WI38 (cell line): Measurements from ENCODE around the gene GPX2.

ENCODE experiments used
- H3K4me3 ChIP-seq: 2 replicates; pipeline ENCODE4 v1.5.1; 2011; ENCODE audit warnings: low read depth, mild to moderate bottlenecking, control low read depth, low read length
- TF ChIP-seq, protein P1 (sequence below): IDR thresholded peaks from 2 replicates; pipeline ENCODE4 v1.5.1; 2012; ENCODE audit warnings: low read depth, mild to moderate bottlenecking, control low read depth, low read length

Gene GPX2

DNA sequence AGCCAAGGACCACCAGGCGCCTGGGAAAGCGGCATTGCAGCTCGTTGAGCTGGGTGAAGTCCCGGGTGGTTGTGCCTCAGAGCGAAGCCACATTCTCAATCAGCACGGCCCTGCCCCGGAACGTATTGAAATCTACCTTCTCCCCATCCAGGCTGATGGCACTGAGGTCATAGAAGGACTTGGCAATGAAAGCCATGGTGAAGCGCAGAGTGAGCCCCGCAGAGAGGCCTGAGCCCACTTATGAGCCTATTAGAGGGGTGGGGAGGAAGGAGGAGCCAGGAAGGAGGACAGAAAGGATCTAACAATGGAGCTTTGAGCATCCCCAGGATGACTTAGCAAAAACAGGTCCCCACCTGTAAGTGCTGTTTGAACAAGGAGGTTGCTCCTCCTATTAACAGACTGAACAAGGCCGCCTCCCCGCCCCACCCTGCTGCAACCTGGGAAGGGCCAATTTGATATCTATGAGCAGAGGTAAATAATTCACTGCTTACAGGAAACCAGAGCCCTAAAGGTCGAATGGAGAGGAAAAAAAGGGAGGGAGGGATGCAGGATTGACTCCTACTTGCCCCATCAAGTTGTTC lies at the start of gene GPX2:
Gene GPX2 (minus strand): TSS at position 215 of the 581 bp plus-strand sequence. CDS start 19 bp downstream, at position 196.
- TF ChIP-seq, protein P1, sequence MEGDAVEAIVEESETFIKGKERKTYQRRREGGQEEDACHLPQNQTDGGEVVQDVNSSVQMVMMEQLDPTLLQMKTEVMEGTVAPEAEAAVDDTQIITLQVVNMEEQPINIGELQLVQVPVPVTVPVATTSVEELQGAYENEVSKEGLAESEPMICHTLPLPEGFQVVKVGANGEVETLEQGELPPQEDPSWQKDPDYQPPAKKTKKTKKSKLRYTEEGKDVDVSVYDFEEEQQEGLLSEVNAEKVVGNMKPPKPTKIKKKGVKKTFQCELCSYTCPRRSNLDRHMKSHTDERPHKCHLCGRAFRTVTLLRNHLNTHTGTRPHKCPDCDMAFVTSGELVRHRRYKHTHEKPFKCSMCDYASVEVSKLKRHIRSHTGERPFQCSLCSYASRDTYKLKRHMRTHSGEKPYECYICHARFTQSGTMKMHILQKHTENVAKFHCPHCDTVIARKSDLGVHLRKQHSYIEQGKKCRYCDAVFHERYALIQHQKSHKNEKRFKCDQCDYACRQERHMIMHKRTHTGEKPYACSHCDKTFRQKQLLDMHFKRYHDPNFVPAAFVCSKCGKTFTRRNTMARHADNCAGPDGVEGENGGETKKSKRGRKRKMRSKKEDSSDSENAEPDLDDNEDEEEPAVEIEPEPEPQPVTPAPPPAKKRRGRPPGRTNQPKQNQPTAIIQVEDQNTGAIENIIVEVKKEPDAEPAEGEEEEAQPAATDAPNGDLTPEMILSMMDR: no peak
- no peak within 1 kb of the TSS for H3K4me3 ChIP-seq

DNA sequence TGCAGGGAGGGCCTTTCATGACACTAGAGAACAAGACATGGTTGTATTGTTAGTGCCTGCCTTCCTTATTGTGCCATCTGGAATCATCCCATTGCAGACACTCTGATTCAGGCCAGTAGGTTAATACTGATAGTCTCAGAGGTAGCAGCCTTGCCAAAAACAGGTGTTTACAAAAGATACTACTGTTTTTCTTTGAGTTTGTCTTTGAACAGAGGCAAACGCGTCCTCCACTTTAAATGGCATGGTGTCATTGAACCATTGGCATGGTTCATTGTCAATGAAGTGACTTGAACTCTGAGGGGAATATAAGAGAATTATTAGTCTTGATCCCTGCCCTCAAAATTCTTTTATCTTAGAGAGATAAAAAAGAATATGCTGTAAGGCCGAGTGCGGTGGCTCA lies 48.4 kb upstream of the GPX2 start:
- no peak overlapping the region for H3K4me3 ChIP-seq
- TF ChIP-seq, protein P1: no peak

DNA sequence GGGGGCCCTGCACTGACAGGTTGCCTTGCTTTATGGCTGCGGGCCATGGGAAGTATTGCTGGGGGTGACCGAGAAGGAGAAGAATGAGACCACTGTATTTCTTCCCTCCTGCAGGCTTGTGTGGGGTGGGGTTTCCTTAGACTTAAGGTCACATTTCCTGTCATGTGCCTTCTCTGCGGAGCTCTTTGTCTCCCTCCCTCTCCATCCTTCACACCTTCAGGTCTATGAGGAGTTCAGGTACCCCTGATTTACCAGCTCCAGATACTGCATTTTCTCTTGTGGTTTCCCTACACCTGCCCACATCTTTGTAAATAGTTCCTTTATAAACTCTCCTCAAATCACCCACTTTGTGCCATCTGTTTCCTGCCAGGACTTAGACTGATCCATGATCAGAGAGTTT lies 47.8 kb upstream of the GPX2 start:
- no peak overlapping the region for H3K4me3 ChIP-seq
- TF ChIP-seq, protein P1: no peak

DNA sequence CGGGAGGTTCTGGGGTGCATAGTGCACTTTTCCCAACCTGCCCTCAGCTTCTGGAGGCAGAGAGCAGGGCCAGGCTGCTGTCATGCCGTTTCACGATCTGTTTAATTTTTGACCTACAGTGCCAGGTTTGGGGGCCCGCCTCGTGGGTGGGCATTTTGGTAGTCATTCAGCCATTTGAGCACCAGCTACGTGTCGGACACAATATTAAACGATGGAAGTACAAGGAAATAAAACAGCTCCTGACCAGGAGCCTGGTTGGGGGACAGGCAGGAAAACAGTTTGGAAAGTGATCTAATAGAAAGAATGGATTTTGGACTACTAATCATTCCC lies 44.9 kb upstream of the GPX2 start:
- TF ChIP-seq, protein P1: no peak
- H3K4me3 ChIP-seq: peak overlapping the region; percentile 96

DNA sequence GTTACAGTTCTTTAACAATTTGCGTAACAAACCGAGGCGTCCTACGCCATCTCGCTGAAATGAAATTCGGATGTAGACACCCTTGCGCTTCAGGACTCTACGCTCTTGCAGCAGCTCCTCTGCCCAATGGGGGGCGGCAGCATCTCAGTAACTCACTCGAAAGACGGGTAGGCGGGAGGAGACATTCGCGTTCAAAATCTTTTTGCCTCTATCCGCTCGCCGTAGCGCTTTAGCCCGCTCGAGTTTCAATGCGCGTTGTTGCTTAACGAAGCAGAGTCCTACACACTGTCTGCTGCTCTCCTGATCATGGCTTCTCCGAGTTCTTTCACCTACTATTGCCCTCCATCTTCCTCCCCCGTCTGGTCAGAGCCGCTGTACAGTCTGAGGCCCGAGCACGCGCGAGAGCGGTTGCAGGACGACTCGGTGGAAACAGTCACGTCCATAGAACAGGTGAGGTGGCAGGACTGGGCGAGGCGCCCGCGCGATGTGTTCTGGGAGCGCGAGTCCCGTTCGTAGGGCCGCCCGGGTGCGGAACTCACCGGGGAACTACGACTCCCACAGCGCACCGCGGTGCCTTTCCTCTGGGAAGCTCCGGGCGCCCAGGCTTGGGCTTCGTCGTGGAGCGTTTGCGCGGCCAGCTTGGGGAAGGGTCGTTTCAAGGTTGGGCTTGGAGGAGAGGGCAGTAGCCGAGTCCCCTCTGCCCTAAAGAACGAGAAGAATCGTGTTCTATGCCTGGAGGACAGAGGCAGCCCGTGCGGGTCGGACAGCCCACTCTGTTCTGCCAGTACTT lies 44.3 kb upstream of the GPX2 start, which contains the start of gene FNTB:
Gene FNTB (plus strand): TSS at position 248 of the 790 bp plus-strand sequence. CDS start 59 bp downstream, at position 307.
- H3K4me3 ChIP-seq: peak within 1 kb of the TSS; percentile 96
- TF ChIP-seq, protein P1: peak; percentile 80

DNA sequence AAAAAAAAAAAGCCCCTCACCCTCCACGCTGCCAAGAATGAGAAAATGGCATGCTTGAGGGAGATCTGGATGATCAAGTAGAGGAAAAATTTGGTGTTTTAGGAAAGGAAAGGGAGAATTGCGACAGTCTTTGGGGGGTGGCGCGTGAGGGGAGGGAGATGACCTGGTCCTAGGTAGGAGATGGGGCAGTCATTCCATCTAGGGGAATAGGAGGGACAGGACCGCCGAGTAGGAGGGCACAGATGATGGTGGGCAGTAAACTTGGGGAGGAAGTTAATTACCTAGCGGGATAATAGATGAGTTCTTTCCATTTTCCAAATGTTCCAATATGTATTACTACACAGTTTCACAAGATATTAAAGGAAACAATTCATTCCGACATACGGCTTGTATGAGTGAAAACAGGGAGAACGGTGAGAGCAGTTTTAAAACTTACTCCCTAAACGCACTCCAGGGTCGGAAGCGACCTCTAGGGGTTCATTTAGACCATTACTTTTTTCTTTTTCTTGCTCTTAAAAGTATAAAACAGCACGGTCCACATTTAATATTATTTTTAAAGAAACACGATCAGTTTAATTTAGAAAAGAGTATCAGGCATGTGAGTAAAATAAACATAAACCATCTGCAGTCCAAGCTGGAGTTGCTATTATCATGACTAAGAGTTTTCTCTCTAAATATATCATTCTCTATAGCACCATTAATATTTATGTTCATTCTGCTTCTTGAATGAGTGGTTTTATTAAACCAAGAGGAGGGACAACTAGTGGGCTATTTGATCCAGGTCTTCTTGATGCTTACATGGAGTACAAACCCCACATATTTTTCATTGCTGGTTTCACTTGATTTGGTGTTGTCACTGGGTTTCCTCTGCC lies 41.1 kb upstream of the GPX2 start:
- H3K4me3 ChIP-seq: no peak overlapping the region
- TF ChIP-seq, protein P1: peak; percentile 43; the same call in 1 of the 2 replicates
